GM13977 (cell line): Measurements from ENCODE around the gene CDK19.

Experiments used
- DNase-seq: peaks from one replicate; pipeline ENCODE4 v3.0.0; 2012; ENCODE audit warnings: low spot score
- CTCF ChIP-seq: IDR thresholded peaks from 2 replicates; pipeline ENCODE4 v1.5.1; 2012; ENCODE audit warnings: mild to moderate bottlenecking, control low read depth; ENCODE audit not compliant: insufficient read depth; ENCODE audit errors: extremely low read depth, missing control alignments
- in situ Hi-C: fragments of 300-500 bp; cut with MboI; formaldehyde crosslinking; loops from one replicate; pipeline ENCODE4 v1.12.0; 2022; ENCODE audit warnings: low sequenced_read_pairs, low pct_unique_long_range_greater_than_20kb, mixed read lengths, inconsistent platforms; ENCODE audit not compliant: unreplicated experiment

Gene CDK19

GRCh38 chr6:110596354-110596753 lies 218.9 kb downstream of the CDK19 start:
- in situ Hi-C loops: no loop called here
- no peak for TF ChIP-seq CTCF
- DNase-seq: no peak

DNA sequence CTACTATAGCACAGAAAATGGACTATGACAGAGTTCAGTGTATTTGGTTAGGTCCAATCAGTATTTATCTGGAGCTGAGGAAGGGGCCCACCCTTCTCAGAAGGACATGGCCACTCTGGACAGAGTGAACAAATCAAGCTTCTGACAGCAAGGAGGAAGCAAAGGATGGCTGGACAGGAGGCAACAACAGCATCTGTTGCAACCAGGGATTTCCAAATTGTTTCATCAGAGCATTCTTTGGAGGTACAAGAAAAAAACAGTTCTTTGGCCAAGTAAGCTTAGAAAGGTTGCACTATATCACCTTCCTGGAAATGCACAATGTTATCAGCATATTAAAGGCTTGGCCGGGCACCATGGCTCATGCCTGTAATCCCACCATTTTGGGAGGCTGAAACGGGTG lies 220.2 kb downstream of the CDK19 start:
- in situ Hi-C loops: no loop called here
- TF ChIP-seq CTCF: no peak
- no peak for DNase-seq

DNA sequence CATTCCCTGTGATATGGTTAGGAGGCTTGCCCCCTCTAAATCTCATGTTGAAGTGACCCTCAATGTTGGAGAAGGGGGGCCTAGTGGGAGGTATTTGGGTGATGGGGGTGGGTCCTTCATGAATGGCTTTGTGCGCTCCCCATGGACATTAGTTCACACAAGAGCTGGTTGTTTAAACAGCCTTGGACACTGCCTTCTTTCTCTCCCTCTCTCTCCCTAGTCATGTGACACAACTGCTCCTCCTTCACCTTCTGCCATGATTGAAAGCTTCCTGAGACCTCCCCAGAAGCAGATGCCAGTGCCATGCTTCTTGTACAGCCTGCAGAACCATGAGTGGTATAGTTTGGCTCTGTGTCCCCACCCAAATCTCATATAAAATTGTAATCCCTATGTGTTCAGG lies 221.6 kb downstream of the CDK19 start:
- TF ChIP-seq CTCF: no peak
- in situ Hi-C loops: no loop called here
- DNase-seq: no peak

DNA sequence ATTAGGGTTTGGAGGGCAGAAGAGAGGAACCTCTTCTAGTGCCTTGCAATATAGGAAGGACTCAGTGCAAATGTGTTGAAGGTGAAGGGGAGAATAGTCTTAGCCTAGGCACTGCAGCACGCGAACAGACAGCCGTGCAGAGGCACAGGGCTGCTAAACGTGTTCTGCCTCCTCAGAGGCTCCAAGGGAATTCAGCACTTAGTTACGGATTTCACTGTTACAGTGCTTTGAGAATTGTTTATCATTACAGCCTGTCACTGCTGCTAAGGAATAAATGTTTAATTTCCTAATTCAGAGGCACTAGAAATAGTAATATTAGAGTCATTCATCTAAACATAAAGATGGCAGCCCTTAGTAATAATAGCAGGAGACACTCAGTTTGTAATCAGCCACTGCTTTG lies 222.5 kb downstream of the CDK19 start:
- DNase-seq: no peak
- in situ Hi-C loops: no loop called here
- TF ChIP-seq CTCF: no peak

DNA sequence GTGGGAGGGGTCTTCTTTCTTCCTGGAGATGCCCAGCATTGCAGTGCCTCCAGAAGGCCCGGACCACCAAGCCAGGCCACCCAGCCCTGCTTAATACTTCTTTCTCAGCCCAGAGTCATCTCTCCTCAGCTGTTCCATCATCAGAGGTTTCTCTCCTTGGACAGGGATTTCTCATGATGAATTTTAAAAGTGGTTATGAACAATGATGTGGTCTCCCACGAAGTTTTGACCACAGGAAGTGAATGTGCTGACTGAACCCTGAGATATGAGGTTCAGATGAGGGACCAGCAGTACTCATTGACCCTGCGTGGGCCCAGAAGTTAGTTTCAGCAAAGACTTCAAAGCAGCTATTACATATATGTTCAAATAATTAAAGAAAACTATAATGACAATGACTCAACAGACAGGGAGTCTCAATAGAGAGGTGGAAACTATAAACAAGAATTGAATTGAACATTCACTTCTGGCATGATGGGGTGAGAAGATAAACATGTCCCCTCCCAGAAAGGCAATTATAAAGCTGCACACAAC lies 224.4 kb downstream of the CDK19 start:
- peak; percentile 46 for DNase-seq
- in situ Hi-C loops: no loop called here
- no peak for TF ChIP-seq CTCF

DNA sequence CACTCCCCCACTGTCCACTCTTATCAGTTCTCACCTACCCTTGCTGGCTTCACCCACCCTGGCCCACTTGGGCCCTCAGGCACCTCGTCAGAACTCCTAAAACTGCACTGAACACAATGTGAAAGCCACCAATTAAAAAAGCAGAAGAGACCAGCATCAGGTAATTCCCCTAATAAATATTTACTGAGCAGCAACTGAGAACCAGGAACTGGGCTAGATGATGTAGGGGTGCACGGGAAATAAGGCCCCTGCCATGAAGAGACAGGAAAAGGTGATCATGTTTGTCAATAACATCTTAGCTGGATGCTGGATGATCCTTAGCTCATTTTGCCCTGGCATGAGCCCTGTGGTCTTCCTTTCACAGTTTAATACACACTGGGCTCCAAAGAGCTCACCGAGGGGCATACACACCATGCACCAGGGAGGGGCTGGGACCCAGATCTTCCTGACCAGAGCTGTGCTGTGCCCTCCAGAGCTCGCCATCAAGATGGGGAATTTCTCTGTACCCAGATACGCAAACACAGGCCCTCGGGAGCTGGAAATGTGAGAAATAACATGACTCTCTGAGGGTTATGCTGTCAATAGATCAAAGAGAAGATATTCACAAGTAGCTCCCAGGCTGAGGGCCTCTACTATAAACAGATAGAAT lies 225.3 kb downstream of the CDK19 start:
- no peak for TF ChIP-seq CTCF
- DNase-seq: peak; percentile 62
- in situ Hi-C loops: no loop called here

DNA sequence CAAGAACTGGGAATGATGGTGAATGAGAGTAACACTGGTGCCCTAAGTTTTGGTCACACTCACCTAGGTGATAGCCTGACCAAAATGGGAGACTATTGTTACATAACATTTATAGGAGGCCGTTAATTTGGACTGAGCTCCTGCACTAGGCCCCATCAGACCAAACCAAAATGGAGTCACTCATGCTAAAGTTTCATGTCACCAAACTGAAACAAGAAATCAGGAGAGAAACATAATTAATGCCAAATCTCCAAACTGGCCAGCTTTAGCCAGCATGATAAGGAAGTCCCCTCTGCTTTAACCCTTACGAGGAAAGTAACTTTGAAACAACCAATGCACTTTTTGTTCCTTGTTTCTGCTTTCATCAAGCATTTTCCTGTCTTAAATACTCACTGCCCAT lies 227.9 kb downstream of the CDK19 start:
- in situ Hi-C loops: no loop called here
- no peak for TF ChIP-seq CTCF
- DNase-seq: no peak
